Measurements from ENCODE around the gene DOCK2. TPM values are rescaled to one million over a fixed set of nuclear protein-coding genes. Genes with fewer than 3 reads are reported as not detected.
"Not testable (repeated sequence)": the region's sequence is repeated elsewhere in the genome, so short reads cannot be mapped to it uniquely, and the experiment has no call there.

Gene DOCK2
- total and polyA plus RNA-seq, 2 of the 8 experiments (the other 6 are each of a cell fraction or from before 2014, with no cell fraction given): 3.9 to 5.7 TPM

DNA sequence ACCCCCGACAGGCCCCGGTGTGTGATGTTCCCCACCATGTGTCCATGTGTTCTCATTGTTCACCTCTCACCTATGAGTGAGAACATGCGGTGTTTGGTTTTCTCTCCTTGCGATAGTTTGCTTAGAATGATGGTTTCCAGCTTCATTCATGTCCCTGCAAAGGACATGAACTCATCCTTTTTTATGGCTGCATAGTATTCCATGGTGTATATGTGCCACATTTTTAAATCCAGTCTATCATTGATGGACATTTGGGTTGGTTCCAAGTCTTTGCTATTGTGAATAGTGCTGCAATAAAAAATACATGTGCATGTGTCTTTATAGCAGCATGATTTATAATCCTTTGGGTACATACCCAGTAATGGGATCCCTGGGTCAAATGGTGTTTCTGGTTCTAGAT lies 88.6 kb downstream of the DOCK2 start:
- H4K5ac ChIP-seq (ENCODE audit: insufficient read length, low read depth, low read length); POLR2A ChIA-PET (ENCODE audit: partially characterized antibody); H2BK12ac ChIP-seq (ENCODE audit: low read depth, low read length); H3K9me3 ChIP-seq (ENCODE audit: insufficient read depth in 2 of 2, low read depth in 1 of 2, low read length in 1 of 2); H3K27ac ChIP-seq (ENCODE audit: low read depth, low read length); FAIRE-seq; H3K4me1 ChIP-seq (replicated peaks in 1 of 4; ENCODE audit: control insufficient read depth in 3 of 4, insufficient read depth in 4 of 4, low read length in 3 of 4); H2BK5ac ChIP-seq (ENCODE audit: low read depth, low read length); H3K79me1 ChIP-seq (ENCODE audit: low read depth, low read length); H3K36me3 ChIP-seq (ENCODE audit: control insufficient read depth in 2 of 4, insufficient read depth in 4 of 4, low read length in 3 of 4); H3K4ac ChIP-seq (replicated peaks; ENCODE audit: insufficient read length, low read depth, low read length); H2AFZ ChIP-seq (ENCODE audit: low read length); H4K91ac ChIP-seq (replicated peaks; ENCODE audit: insufficient read length, low read length); H3K18ac ChIP-seq (ENCODE audit: extremely low read depth, low read length); DNase-seq (ENCODE audit: low read depth in 1 of 2, low spot score in 2 of 2); H3K79me2 ChIP-seq (ENCODE audit: control insufficient read depth in 1 of 2, insufficient read depth in 2 of 2, low read length in 2 of 2); H3K56ac ChIP-seq (replicated peaks; ENCODE audit: insufficient read length, low read depth, low read length); H3K14ac ChIP-seq (ENCODE audit: insufficient read length); H3K27me3 ChIP-seq (replicated peaks in 1 of 4; ENCODE audit: control insufficient read depth in 3 of 4, extremely low read depth in 1 of 4, insufficient read depth in 3 of 4, low read length in 3 of 4); H2BK15ac ChIP-seq (ENCODE audit: low read length); H3K23ac ChIP-seq (ENCODE audit: insufficient read length); H4K20me1 ChIP-seq (replicated peaks in 1 of 2; ENCODE audit: control insufficient read depth in 1 of 2, insufficient read depth in 2 of 2, low read length in 2 of 2); H3K23me2 ChIP-seq (ENCODE audit: low read depth, low read length); H3K9ac ChIP-seq (replicated peaks in 1 of 4; ENCODE audit: extremely low read depth in 1 of 4, low read depth in 3 of 4, low read length in 3 of 4); H3K4me3 ChIP-seq (ENCODE audit: extremely low read depth in 1 of 4, insufficient read depth in 2 of 4, low read depth in 3 of 4, low read length in 4 of 4); H3K4me2 ChIP-seq (ENCODE audit: insufficient read depth in 1 of 2, low read depth in 2 of 2, low read length in 2 of 2); H2BK20ac ChIP-seq (ENCODE audit: low read length); H4K8ac ChIP-seq (ENCODE audit: extremely low read depth, insufficient read depth, low read length); H2BK120ac ChIP-seq (replicated peaks; ENCODE audit: low read depth, low read length); H2AK5ac ChIP-seq (ENCODE audit: low read depth, low read length): not testable (repeated sequence)
- CTCF ChIA-PET (ENCODE audit: partially characterized antibody): interaction anchor here (1.5 kb wide), 1 partner anchor 345 kb away, joined by 5 read pairs; no protein-coding TSS in a partner anchor
- 97% methylated on average over 3 of the region's 4 CpGs; no CpG with 5 or more reads in 1 of the 2 experiments for WGBS, 2 experiments (ENCODE audit: extremely low coverage in 1 of 2, insufficient coverage in 1 of 2, insufficient read length in 1 of 2, insufficient replicate concordance in 2 of 2, low coverage in 1 of 2, low lambda C conversion rate in 2 of 2, missing lambda C conversion rate in 1 of 2)
